SU-DHL-6 (cell line): ENCODE data around the gene ARPC2.

Experiments used
- H2AFZ ChIP-seq: fragments of 200-600 bp; sonication (generic); 2 replicates; pipeline ENCODE4 v1.6.1; 2014; ENCODE audit warnings: low read depth, mild to moderate bottlenecking, moderate library complexity, mixed read lengths, antibody characterized with exemption, low read length; ENCODE audit not compliant: severe bottlenecking
- H3F3A ChIP-seq: fragments of 200-600 bp; shearing (Covaris generic); 2 replicates; pipeline ENCODE4 v1.6.0; 2016; ENCODE audit warnings: antibody characterized with exemption, mild to moderate bottlenecking; ENCODE audit not compliant: insufficient read depth
- H3K27ac ChIP-seq: fragments of 200-600 bp; sonication (generic); 2 replicates; pipeline ENCODE4 v1.5.1; 2016; ENCODE audit warnings: low read depth, mild to moderate bottlenecking, low read length, moderate library complexity, mixed read lengths
- H3K27me3 ChIP-seq: fragments of 200-600 bp; sonication (generic), shearing (Covaris generic); 2 replicates; pipeline ENCODE4 v1.6.0; 2014; ENCODE audit warnings: mild to moderate bottlenecking, low read length
- H3K36me3 ChIP-seq: fragments of 200-600 bp; sonication (generic); 2 replicates; pipeline ENCODE4 v1.6.1; 2014; ENCODE audit warnings: mild to moderate bottlenecking, low read length, mixed read lengths
- H3K4me2 ChIP-seq: fragments of 300-600, 200-600 bp; shearing (Covaris generic), sonication (generic); 2 replicates; pipeline ENCODE4 v1.6.0; 2014; ENCODE audit warnings: low read length, low read depth, mild to moderate bottlenecking; ENCODE audit not compliant: poor library complexity, severe bottlenecking
- H3K4me3 ChIP-seq: fragments of 200-600 bp; sonication (generic); 2 replicates; pipeline ENCODE4 v1.5.1; 2014; ENCODE audit warnings: antibody characterized with exemption, low read length, mild to moderate bottlenecking, mixed read lengths; ENCODE audit not compliant: insufficient read depth, poor library complexity, severe bottlenecking
- H3K79me2 ChIP-seq: fragments of 200-600 bp; sonication (generic); 2 replicates; pipeline ENCODE4 v1.6.1; 2014; ENCODE audit warnings: mild to moderate bottlenecking, low read length, moderate library complexity; ENCODE audit not compliant: insufficient read depth
- H3K9ac ChIP-seq: fragments of 200-600 bp; sonication (generic); 2 replicates; pipeline ENCODE4 v1.7.0; 2014; ENCODE audit warnings: mild to moderate bottlenecking, low read length
- H3K9me2 ChIP-seq: fragments of 200-600 bp; sonication (generic); replicated peaks from 2 replicates; pipeline ENCODE4 v1.6.1; 2014; ENCODE audit warnings: low read length; ENCODE audit not compliant: insufficient read depth
- H3K9me3 ChIP-seq: fragments of 200-600 bp; sonication (generic); 2 replicates; pipeline ENCODE4 v1.6.1; 2014; ENCODE audit warnings: low read length, mixed read lengths; ENCODE audit not compliant: insufficient read depth
- H4K20me1 ChIP-seq: fragments of 200-600 bp; sonication (generic); 2 replicates; pipeline ENCODE4 v1.6.1; 2014; ENCODE audit warnings: low read depth, mild to moderate bottlenecking, antibody characterized with exemption, low read length, moderate library complexity, mixed read lengths
- EZH2phosphoT487 ChIP-seq: fragments of 200-600 bp; sonication (generic), shearing (Covaris generic); conservative IDR thresholded peaks from 2 replicates; pipeline ENCODE4 v1.6.1; 2018; ENCODE audit warnings: mild to moderate bottlenecking, antibody characterized with exemption, low read length, moderate library complexity, mixed read lengths
- TF ChIP-seq, protein P1 (sequence below): fragments of 200-600 bp; sonication (generic); IDR thresholded peaks from one replicate; pipeline ENCODE4 v1.5.1; 2017; ENCODE audit warnings: antibody characterized with exemption, mild to moderate bottlenecking, low read length, moderate library complexity; ENCODE audit not compliant: insufficient read depth, poor library complexity, severe bottlenecking

Gene ARPC2

DNA sequence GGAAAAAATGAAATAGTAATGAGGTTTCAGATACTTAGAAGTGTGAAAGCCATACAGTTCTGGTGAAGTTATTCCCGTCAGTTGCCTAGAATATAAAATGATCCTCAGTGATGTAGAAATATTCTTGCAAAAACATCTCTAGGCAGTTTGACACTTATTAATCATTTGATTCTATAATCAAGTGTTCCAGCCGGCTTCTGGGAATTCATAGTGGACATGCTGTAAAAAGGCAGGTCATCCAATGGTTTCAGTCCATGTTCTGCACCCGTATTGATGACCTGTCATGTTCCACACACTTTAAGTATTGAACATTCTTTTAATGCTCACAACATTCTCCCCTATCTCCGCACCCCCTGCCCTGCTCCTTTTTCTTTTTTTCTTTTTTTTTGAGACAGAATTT is 19.8 kb downstream of the ARPC2 start:
- Histone ChIP-seq H3K9me3 (no peaks in the 10 kb centered on the region), H4K20me1 (0 out of 2 replicates have a peak, but pooled peaks cover 4% of the 10 kb centered on the region), H3K4me3 (no peak overlapping the region), H3K79me2 (no peaks in the 10 kb centered on the region; the same call in 1 of the 2 replicates), H3K9ac (no peak overlapping the region), H2AFZ (no peak overlapping the region), H3K27ac (no peak overlapping the region), H3K36me3 (peaks cover 54% of the 10 kb centered on the region), H3F3A (no peaks in the 10 kb centered on the region), H3K4me2 (no peak overlapping the region), H3K27me3 (no peaks in the 10 kb centered on the region), H3K9me2 (no peaks in the 10 kb centered on the region)
- TF ChIP-seq, protein P1, sequence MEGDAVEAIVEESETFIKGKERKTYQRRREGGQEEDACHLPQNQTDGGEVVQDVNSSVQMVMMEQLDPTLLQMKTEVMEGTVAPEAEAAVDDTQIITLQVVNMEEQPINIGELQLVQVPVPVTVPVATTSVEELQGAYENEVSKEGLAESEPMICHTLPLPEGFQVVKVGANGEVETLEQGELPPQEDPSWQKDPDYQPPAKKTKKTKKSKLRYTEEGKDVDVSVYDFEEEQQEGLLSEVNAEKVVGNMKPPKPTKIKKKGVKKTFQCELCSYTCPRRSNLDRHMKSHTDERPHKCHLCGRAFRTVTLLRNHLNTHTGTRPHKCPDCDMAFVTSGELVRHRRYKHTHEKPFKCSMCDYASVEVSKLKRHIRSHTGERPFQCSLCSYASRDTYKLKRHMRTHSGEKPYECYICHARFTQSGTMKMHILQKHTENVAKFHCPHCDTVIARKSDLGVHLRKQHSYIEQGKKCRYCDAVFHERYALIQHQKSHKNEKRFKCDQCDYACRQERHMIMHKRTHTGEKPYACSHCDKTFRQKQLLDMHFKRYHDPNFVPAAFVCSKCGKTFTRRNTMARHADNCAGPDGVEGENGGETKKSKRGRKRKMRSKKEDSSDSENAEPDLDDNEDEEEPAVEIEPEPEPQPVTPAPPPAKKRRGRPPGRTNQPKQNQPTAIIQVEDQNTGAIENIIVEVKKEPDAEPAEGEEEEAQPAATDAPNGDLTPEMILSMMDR: no peak
- no peak for TF ChIP-seq EZH2phosphoT487

DNA sequence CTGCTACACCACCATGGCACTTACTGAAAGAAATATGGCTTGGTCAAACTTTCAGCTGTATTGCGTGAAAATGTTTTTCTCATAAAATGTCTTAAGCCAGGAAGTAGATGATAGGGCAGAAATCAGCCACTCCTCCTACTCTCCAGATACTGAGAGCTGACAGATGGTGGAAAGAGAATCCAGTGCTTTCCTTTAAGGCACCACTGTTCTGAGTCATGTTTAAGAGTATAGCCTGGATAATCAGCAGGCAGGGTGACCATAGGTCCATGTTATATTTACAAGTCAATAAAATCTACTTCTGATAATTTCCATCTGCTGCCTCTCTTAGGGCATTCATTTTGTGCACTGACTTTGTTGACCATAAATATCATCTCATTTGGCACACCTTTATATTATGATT is 21.9 kb downstream of the ARPC2 start:
- no peak overlapping the region for H3K4me3 ChIP-seq
- no peaks in the 10 kb centered on the region for H3K9me2 ChIP-seq
- no peaks in the 10 kb centered on the region for H3K27me3 ChIP-seq
- H3K27ac ChIP-seq: no peak overlapping the region
- no peak overlapping the region for H3K9ac ChIP-seq
- no peaks in the 10 kb centered on the region for H3K9me3 ChIP-seq
- H2AFZ ChIP-seq: no peak overlapping the region
- no peaks in the 10 kb centered on the region for H3F3A ChIP-seq
- no peak overlapping the region for H3K4me2 ChIP-seq
- TF ChIP-seq EZH2phosphoT487: no peak
- TF ChIP-seq, protein P1: no peak
- no peaks in the 10 kb centered on the region; the same call in 1 of the 2 replicates for H3K79me2 ChIP-seq
- no peaks in the 10 kb centered on the region for H4K20me1 ChIP-seq
- peaks cover 57% of the 10 kb centered on the region for H3K36me3 ChIP-seq

DNA sequence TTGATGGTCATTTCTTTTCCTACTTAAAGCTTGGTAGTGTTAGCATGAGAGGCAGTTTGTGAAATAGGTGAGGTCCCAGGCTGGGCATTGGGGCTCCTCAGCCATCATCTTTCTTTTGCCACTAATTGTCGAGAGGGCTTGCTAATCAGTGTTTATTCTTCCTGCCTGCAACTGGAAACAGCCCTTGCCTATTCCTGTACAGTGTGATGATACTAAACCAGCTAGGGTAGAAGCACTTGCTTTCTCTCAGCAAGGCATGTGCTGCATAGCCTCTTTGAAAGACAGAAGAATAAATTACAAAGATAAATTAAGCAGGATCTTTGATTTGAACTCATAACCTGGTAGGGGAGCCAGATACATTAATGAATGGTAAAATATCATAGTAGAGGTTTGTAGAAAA is 27.2 kb downstream of the ARPC2 start:
- H3K79me2 ChIP-seq: no peaks in the 10 kb centered on the region; the same call in 1 of the 2 replicates
- no peaks in the 10 kb centered on the region for H4K20me1 ChIP-seq
- no peak overlapping the region for H3K4me2 ChIP-seq
- no peaks in the 10 kb centered on the region for H3K9me2 ChIP-seq
- TF ChIP-seq EZH2phosphoT487: no peak
- TF ChIP-seq, protein P1: no peak
- H3K9me3 ChIP-seq: no peaks in the 10 kb centered on the region
- H3K27me3 ChIP-seq: no peaks in the 10 kb centered on the region
- no peak overlapping the region for H3K4me3 ChIP-seq
- H3K9ac ChIP-seq: no peak overlapping the region
- no peak overlapping the region for H3K27ac ChIP-seq
- H3F3A ChIP-seq: no peaks in the 10 kb centered on the region
- H2AFZ ChIP-seq: no peak overlapping the region
- H3K36me3 ChIP-seq: peaks cover 52% of the 10 kb centered on the region
